NCI-H1436 treated with DMSO at 0.1 percent for 48 hours (cell line): ENCODE measurements around the gene SPOCK1.
"Not testable (repeated sequence)": the region's sequence is repeated elsewhere in the genome, so short reads cannot be mapped to it uniquely, and the experiment has no call there.

Experiments
- DNase-seq: peaks from one replicate; lab custom pipeline; 2025; lab: John Stamatoyannopoulos, UW

Gene SPOCK1

DNA sequence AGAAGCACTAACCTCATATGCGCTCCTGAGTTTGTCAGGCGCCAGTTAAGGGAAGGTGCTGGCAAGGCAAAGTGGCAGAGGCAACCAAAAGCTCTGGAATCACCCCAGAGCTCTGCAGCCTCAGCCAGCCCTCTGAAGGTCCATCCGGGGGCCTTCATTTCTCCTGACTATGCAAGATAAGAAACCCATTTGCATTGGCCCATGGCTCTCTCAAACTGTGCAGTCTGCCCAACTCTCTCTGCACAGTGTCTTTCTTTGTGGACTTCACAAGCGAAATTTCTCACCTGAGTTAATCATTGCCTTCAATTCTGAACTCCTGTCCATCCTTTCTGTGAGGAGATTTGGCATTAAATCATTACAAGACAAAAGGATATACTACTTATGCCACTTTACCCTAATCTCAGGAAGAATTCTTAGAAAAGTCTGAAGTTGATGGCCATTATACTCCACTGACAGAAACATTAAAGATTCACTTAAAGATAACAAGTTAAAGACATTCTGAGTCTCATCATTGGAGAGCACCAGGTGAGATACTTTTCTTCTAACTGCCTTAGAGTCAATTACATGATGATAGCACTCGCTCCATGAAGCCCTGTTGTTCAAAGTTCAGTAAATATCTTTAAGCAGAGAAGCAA lies 235.6 kb downstream of the SPOCK1 start:
- no peak for DNase-seq

DNA sequence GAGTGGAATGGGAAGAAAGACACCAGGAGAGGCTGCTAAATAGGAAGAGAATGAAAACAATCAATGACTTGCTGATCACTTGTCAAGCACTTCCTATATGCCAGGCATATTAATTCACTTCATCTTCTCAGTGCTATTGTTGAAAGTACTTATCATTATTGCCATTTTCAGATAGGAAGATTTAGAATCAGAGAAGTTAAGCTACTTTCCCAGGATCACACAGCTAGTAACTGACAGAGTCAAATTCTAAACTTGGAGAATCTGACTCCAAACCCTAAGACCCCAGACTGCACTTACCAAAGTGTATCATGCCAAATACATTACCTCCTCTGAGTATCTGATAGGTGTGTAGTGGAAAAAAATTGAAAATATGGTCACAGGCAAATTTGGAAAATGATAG lies 236.3 kb downstream of the SPOCK1 start:
- no peak for DNase-seq

DNA sequence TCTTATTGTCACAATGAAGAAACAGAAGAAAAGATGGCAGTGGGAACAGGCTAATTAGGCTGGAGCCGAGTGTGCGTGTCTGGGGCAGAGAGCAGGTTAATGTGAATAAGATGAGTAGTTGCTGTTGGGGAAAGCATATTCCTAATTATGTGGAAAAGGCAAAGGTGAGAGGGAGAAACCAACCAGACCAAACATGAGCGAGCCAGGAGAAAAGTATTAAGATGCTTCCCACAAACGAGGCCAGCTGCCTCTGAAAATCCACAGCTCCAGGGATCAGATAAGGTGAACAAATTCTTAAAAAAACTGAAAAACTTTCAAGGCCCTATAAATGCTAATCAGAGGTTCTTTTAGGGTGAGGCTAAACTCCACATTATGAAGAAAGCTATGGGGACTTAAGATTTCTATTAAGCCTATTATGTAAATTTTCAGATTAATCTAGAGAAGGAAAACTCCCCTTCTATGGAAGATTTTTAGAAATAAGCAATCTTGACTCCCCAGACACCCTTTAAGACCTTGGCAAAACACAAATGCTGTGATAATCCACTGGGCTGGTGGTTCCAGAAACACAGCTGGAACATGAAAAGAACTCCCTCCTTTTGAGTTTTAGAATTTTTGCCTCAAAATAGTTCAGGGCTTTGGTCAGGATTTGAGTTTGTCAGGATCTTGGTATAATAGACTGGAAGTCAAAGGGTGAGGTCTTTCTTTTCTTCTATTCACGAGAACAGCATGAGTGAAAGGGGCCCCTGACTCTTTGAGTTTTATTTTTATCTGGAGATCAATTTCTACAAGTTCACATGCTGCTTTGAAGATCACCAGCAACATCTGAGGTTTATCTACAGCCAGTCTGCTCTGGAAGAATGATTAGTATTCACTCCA lies 238.1 kb downstream of the SPOCK1 start:
- DNase-seq = no peak

DNA sequence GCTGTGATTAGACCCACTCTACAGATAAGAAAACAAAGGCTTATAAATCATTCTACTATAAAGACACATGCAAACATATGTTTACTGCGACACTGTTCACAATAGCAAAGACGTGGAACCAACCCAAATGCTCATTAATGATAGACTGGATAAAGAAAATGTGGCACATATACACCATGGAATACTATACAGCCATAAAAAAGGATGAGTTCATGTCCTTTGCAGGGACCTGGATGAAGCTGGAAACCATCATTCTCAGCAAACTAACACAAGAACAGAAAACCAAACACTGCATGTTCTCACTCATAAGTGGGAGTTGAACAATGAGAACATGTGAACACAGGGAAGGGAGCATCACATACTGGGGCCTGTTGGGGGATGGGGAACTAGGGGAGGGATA lies 240.0 kb downstream of the SPOCK1 start:
- not testable (repeated sequence) for DNase-seq

DNA sequence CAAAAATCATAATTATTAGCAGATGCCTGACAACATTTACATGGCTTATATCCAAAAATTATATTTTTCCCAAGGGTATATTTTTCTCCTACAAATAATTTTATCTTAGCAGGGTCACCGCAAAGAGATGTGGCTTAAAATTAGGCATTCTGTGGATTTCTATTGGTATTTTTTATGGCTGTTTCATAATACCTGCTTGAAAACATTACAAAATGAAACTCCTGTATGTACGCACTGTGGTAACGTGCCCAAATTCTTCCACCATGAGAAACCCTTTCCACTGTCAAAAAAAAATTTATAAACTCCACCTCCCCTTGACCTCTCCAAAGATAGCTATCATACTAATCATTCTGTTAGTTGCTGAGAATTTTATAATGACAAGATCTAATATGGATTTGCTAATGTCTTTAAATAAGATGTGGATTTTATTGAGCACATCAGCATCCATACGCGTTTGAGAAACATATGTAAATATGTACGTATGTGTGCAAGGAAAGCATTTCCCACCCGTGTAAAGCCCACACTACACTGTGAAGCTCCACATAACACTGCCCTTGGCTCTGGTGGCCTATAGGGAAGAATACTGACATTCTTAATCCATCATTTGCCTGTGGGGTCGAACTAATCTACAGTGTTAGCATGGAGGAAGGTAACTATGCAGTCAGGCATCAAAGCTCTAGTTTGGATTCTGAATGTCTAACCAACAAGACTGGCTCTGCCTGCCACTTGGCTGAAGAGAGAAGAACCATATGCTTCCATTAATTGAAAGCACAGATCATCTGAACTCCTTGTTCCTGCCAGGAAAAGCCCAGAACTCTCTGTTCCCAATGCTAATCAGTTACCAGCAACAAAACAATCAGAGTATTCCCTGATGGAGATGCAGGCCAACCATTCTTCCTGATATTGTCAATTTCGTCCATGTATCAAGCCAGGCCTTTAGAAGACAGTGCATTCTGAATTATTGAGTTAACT lies 244.7 kb downstream of the SPOCK1 start:
- no peak for DNase-seq

DNA sequence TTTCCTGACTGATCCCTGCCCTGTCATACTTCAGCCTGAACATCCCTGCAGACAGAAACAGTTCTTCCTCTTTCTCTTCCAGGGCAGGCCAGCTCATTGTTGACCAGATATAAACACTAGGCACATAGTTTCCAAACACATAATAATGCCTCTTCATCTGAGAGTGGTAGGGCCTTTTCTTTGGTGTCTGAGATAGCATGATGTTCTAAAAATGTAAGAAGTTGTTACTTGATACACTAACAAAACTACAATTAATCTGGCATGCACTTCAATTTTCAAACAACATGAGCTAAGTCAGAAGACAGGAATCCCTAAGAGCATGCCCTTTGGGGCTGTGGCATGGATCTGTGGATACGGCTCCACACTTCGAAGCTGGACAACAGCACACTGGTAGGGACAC lies 246.6 kb downstream of the SPOCK1 start:
- no peak for DNase-seq

DNA sequence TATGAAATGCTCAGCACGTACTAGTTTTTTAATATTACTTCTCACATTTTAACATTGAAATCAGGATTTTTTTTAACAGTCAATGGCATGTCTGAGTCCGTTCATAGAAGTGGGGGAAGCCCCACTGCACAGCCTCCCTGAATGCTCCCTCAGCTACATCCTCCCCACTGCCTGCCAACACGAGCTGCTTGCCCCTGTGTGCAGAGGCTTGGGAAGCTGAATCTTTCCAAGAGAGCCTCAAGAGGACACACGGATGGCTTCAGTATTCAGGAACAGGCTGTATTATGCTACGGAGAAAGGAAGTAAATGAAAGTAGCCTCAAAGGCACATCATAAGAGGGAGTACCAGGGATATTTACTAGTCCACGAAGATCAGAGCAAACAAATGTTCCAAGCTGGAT lies 248.7 kb downstream of the SPOCK1 start:
- no peak for DNase-seq

DNA sequence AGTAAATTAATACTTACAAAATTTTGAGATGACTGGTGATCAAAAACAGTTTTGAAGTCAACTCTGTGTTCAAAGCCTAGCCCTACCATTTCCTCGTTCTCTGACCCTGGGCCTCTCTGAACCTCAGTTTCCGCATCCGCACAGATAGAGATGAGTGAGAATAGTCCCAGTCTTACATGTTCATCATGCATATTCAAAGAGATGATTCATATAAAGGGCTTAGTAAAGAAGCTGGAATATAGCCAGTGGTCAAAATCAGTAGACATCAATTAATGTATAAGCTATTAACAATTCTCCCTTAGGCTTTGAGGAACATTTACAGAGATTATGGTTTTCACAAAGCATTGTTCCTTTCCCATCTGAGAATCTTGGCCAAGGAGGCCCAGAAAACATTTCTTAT lies 250.6 kb downstream of the SPOCK1 start:
- no peak for DNase-seq

DNA sequence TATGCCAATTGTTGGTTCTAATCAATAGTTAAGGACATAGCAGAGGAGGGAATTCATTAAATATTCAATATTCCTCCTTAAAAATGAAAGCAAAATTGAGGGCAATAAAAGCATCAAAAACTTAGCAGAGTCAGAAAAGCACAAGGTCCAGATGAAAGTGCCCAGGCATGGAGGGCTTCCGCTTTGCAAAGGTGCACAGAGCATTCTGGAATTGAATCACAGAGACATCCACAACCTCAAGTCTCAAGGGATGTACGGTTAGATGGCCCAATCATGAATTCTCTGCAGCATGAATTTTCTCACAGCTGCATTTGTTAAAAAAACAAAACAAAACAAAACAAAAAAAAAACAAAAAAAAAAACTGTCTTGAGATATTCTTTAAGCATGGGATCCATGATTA lies 253.7 kb downstream of the SPOCK1 start:
- DNase-seq = no peak

DNA sequence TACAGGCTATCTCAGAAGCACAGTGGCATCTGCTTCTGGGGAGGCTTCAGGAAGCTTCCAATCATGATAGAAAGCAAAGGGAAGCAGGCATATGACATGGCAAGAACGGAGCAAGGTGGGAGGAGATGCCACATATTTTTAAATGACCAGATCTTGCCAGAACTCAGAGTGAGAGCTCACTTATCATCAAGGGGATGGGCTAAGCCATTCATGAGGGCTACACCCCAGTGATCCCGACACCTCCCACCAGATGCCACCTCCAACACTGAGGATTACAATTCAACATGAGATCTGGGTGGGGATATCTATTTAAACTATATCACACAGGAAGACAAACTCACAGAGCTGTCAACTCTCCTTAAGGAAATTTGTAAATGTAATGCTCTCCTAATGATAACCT lies 258.8 kb downstream of the SPOCK1 start:
- DNase-seq = no peak

DNA sequence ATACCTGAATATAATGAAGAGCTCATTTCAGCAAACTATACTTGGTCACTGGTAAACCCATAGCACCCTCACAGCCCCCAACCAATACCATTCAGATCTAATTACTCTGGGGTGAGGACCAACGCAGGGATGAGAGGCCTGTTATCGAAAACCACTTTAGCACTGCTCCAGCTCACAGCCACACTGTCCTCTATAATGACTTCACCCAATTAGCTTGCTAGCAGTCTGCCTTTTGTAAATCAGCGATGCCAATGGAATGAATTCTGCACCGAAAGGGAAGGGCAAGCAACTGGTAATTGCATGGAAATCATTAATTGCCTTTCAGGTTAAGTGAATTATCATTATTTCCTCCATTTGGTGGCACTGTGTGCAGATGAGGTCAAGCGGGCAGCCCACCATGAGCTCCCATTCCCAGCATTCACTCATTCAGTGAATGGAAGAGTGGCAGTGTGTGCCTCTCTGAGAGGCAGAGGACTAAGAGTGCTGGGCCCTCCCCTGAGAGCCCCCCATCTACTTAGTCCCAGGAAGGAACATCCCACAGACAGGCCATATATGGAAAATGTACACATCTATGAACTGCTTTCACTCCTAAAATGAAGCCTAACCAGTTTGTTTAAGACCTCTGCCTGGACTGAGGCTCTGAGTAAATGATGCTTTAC lies 262.1 kb downstream of the SPOCK1 start:
- no peak for DNase-seq

DNA sequence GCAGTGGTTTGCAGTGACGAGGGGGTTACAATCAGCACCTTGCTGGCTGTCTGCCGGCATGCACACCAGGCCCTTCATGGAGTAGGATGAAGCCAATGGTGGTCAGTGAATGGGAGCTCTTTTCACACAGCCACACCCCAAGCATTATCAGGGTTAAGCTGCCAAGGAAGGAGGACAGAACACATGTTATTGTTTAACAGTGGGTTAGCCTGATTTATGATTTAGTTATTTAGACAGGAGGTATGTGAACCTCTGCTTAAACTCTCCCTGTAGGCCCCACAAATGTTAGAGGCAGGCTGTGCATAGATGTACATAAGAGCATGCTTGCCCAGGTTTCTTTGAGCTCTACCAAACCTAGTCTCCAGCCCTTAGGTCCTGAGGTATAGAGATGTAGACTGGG lies 262.9 kb downstream of the SPOCK1 start:
- DNase-seq = no peak

DNA sequence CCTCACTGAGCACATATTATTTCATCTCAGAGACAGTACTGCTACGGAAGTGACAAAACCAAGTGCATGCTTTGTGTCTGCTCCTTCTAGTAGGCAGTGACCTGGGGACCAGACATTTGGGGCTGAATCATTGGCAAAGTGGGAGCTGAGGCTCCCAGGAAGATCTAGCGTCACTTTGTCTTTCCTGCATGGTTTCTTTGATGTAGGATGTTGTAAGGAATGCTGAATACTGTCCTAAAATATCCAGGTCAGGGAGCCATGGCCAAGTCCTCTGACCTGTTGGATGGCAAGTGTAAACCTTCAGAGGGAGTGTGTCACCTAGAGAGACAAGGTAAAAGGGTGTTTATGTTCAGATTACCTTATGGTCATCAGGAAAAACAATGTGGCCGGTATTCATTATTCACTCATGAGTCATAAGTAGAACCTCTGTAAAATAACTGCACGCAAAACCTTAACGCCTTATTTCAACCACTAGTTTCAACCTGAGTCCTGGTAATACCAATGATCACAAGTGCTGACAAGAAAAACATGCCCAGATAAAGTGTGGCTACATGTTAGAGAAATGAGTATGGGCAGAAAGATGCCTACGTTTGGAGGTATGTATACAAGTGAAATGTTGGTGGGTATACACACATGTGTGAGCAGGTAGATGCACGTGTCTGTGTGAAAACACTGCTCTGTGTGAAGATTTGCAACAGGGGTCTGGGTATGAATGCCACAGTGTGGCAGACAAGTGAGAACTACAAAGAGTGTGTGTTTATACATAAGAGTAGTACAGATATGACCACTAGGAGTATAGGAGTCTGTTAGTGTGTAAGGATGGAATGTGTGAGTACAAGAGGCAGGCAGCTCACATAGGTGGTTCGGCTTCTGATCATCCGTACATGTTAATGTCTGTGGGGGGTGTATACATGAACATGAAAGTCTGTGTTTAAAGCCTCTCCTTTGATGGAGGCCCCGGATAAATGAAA lies 263.9 kb downstream of the SPOCK1 start:
- no peak for DNase-seq

DNA sequence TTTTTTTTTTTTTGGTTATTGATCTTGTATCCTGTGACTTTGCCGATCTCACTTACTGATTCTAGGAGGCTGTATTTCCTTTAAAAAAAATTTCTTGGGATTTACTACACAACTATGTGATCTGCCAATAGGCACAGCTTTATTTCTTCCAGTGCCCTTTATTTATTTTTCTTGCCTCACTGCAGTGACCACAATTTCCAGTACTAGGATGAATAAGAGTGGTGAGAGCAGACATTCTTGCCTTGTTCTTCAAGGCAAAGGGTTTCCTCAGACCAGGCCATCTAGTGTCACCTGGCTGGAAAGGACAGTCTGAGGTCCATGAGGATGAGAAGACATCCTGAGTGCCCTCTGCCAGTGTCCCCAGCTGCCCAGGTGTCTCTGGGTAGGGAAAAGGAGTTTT lies 265.4 kb downstream of the SPOCK1 start:
- DNase-seq = no peak

DNA sequence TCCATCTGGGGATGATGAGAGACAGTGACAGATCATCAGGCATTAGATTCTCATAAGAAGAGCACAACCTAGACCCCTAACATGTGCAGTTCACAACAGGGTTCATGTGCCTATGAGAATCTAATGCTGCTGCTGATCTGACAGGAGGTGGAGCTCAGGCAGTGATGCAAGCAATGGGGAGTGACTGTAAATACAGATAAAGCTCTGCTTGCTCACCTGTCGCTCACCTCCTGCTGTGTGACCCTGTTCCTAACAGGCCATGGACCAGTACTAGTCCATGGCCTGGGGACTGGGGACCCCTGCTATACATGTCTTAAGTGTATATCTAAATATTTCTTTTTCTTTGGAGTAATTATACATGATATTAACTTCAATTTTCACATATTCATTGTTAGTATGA lies 265.8 kb downstream of the SPOCK1 start:
- DNase-seq = not testable (repeated sequence)

DNA sequence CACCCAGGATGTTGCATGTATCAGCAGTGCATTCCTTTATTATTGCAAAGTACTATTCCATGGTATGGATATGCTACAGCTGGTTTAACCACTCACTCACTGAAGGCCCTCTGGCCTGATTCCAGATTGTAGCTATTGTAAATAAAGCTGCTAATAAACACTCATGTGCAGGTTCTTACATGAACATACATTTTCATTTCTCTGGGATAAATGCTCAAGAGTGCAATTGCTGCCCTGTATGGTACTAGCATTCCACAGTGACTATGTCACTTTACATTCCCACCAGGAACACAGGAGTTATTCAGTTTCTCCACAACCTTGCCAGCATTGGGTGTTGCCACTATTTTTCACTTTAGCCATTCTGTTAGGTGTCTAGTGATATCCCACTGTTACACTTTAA lies 267.6 kb downstream of the SPOCK1 start:
- no peak for DNase-seq

DNA sequence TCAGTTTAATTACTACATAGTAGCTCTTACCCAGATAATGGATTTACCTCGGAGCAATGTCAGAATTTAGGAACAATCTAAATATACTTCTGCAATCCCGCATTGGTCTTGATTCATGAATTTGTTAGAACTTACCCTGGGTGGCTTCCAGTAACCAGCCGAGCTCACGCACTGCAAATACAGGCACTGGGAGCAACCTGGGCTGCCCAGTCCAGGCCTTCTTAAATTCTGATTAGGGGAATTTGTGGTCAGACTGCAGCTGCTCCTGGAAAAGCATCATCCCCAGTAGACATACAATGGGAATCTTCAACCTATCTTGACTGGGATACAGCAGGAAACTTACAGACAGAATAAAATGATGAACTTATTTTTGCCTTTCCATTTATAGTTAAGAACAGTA lies 270.3 kb downstream of the SPOCK1 start:
- no peak for DNase-seq

DNA sequence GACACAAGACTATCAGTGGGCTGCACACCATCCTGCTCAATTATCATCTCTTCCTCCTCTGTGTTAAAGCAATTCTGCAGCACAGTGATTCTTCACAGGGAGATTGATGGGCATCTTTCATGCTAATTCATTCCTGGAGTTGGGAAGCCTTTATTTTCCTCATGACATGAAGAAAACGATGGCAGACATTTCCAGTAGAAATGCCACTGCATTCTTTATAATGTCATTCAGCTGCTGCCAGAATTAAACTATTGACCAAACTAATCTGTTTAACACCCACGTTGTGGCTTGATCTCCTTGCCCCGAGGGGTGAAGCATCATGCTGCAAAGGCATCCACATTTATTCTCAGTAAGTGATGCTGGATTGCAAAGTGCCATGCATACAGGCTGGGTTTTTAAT lies 273.0 kb downstream of the SPOCK1 start:
- DNase-seq = no peak

DNA sequence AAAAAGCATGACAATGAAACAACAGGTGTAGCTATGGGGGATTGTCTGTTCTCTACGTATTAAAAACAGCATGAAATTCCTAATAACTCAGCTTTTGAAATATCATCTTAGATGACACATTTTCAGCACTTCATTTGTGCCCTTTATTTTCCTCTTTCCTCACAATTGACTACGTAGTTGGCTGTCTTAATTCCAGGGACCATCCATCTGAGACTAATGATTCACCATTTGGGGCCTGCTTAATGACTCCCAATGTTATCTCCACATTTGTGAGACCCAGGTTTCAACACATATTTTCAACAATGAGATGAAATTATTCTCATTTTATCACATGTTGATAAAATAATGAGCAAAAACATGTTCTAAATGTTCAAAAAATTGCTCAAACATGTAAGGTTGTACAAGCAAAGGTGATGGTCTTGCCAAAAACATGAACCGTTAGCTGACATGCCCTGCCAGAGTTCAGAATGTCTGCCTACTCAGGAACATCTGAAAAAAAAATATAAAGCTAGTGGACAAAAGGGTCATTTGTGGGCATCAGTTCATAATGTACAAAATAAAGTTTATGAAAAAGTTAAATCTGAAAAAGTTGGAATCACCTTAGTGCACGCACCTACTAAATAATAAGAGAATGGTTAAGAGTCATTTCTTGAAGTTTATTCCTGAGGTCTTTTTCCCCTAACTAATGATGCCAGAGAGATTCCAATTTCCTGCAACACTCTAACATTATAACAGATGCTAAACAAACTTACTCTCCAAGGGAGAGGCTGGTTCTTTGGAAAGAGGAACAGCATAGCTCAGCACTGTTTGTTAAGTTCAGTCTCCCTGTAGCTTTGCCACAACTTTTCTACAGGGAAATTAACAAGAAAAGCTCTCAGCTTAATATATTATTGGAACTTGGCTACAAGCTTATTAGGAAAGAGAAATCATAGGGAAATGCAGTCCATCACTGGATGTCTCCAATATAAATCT lies 275.5 kb downstream of the SPOCK1 start:
- no peak for DNase-seq

DNA sequence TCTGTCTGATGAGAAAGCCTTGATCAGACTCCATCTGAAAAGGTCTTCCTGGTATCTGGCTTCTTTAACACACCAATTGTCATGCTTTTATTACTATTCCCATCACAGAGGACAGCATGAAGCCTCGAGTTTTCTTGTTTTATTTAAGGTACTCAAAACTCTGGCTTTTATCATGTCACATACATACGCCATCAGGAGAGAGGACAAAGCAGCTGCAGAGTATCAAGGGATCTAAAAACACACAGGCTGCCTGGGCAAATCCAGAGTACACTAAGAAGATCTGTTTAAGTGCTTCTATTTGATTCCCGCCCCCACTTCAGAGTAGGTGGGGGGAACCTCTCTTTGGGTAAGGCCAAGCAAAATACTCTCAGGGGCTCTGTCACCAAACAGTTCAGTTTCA lies 277.2 kb downstream of the SPOCK1 start:
- no peak for DNase-seq
